ENCODE measurements around the gene CERK. TPM values are rescaled to one million over a fixed set of nuclear protein-coding genes. Genes with fewer than 3 reads are reported as not detected.
"Not testable (repeated sequence)": the region's sequence is repeated elsewhere in the genome, so short reads cannot be mapped to it uniquely, and the experiment has no call there.

CERK gene
- polyA plus RNA-seq, 1 donor = 21.4 TPM

- no peak for DNase-seq (ENCODE audit: low read depth)
Measured at GRCh38 chr22:46649141-46650077, 88.6 kb downstream of the CERK start.

- DNase-seq (ENCODE audit: low read depth) = not testable (repeated sequence)
Measured at GRCh38 chr22:46648225-46648820, 89.7 kb downstream of the CERK start.

- no peak for DNase-seq (ENCODE audit: low read depth)
Measured at GRCh38 chr22:46646531-46647215, 91.4 kb downstream of the CERK start.

GRCh38 chr22:46642840-46643480 lies 95.1 kb downstream of the CERK start:
- not testable (repeated sequence) for DNase-seq (ENCODE audit: low read depth)

GRCh38 chr22:46641811-46642266 lies 96.2 kb downstream of the CERK start:
- no peak for DNase-seq (ENCODE audit: low read depth)

- DNase-seq (ENCODE audit: low read depth) = no peak
Measured at GRCh38 chr22:46640293-46641055, 97.6 kb downstream of the CERK start.

GRCh38 chr22:46639843-46640242 lies 98.2 kb downstream of the CERK start:
- DNase-seq (ENCODE audit: low read depth) = no peak

- DNase-seq (ENCODE audit: low read depth) = no peak
Measured at GRCh38 chr22:46638601-46639431, 99.2 kb downstream of the CERK start.

GRCh38 chr22:46637711-46638600 lies 100.1 kb downstream of the CERK start:
- DNase-seq (ENCODE audit: low read depth) = no peak

- no peak for DNase-seq (ENCODE audit: low read depth)
Measured at GRCh38 chr22:46636221-46637002, 101.6 kb downstream of the CERK start.

GRCh38 chr22:46635756-46636155 lies 102.3 kb downstream of the CERK start:
- no peak for DNase-seq (ENCODE audit: low read depth)

- DNase-seq (ENCODE audit: low read depth) = not testable (repeated sequence)
Measured at GRCh38 chr22:46634973-46635685, 102.9 kb downstream of the CERK start.

Other genes starting within 250 kb of the CERK start
- gene CELSR1, start 200.6 kb downstream of the CERK start, polyA plus RNA-seq (ENCODE audit: insufficient read length) = 2.4 TPM
- 13.7 TPM for gene GRAMD4, start 117.9 kb downstream of the CERK start, polyA plus RNA-seq (ENCODE audit: insufficient read length)
- gene TBC1D22A, start 24.4 kb upstream of the CERK start, polyA plus RNA-seq (ENCODE audit: insufficient read length) = 14.2 TPM

Data from forelimb muscle (tissue), 1 donor.